Uterus (tissue), 4 donors: ENCODE results near the gene NRDC. TPM values are rescaled to one million over a fixed set of nuclear protein-coding genes. Genes with fewer than 3 reads are reported as not detected.

Source experiments
- DNase-seq, 2 donors: peaks; one replicate each; pipeline ENCODE4 v3.0.0-alpha.2; 2019 to 2020
- H3K27ac ChIP-seq, 2 donors: fragments of 200-600 bp; sonication (generic); 1 replicate in 1 of 2; 2 replicates in 1 of 2; pipeline ENCODE4 v1.5.1; 2016 to 2018
- H3K27me3 ChIP-seq, 2 donors: fragments of 200-600 bp; sonication (generic); one replicate each; pipeline ENCODE4 v1.5.1; 2018 to 2019; ENCODE audit warnings: control low read depth in 1 of 2
- H3K36me3 ChIP-seq, 2 donors: fragments of 200-600 bp; sonication (generic); one replicate each; pipeline ENCODE4 v1.5.1; 2019; ENCODE audit warnings: control low read depth in 1 of 2
- H3K4me1 ChIP-seq, 2 donors: fragments of 200-600 bp; sonication (generic); one replicate each; pipeline ENCODE4 v1.5.1; 2018 to 2019; ENCODE audit warnings: control low read depth in 1 of 2
- H3K4me3 ChIP-seq, 2 donors: fragments of 200-600 bp; sonication (generic); 1 replicate in 1 of 2; 2 replicates in 1 of 2; pipeline ENCODE4 v1.5.1; 2018 to 2019; ENCODE audit warnings: mild to moderate bottlenecking in 1 of 2
- H3K9me3 ChIP-seq, 2 donors: fragments of 200-600 bp; sonication (generic); one replicate each; pipeline ENCODE4 v1.5.1; 2019; ENCODE audit warnings: control low read depth in 1 of 2
- POLR2A ChIP-seq, 2 donors: fragments of 450-650 bp; IDR thresholded peaks; one replicate each; pipeline ENCODE4 v1.6.1; 2016; ENCODE audit warnings: antibody characterized with exemption in 2 of 2, mild to moderate bottlenecking in 1 of 2, moderate library complexity in 1 of 2
- intact Hi-C: fragments of 100-400 bp; cut with DNase I; formaldehyde crosslinking; loops from one replicate; pipeline ENCODE4 v1.15.1; 2023; ENCODE audit warnings: low total_unique reads
- total RNA-seq, 4 donors: library from RNA; depleted of rRNA in 3 of 4; stranded (reverse); fragments of >200 nt in 3 of 4; gene quantifications; one replicate each; pipeline versions ENCODE4 v1.1.0 to v1.2.4, GENCODE V29; 2014 to 2023
- TF ChIP-seq, protein P1 (sequence below), 4 experiments: fragments of 200-600 bp in 2 of 4; fragments of 450-650 bp in 2 of 4; sonication (generic) in 2 of 4; IDR thresholded peaks; one replicate each; pipeline ENCODE4 v1.5.1; 2016 to 2019; ENCODE audit warnings: antibody characterized with exemption in 4 of 4, mild to moderate bottlenecking in 2 of 4, moderate library complexity in 1 of 4
- donor health status: DM: yes; HTN: yes; CAD: no.

Gene NRDC
- total RNA-seq, 4 donors from 2014 or later, result 35.1 to 145 (median 75.6) TPM

GRCh38 chr1:51776408-51776807, 102.1 kb downstream of the NRDC start:
- intact Hi-C loops, result no loop called here
- Histone ChIP-seq H3K4me1 (no peaks in the 10 kb centered on the region), H3K9me3 (no peaks in the 10 kb centered on the region), H3K27me3 (no peaks in the 10 kb centered on the region), H3K27ac (no peak overlapping the region), H3K36me3 (no peaks in the 10 kb centered on the region), H3K4me3 (no peak overlapping the region)
- no peak for TF ChIP-seq POLR2A (IDR thresholded peaks at IDR 0.05)
- TF ChIP-seq, protein P1, sequence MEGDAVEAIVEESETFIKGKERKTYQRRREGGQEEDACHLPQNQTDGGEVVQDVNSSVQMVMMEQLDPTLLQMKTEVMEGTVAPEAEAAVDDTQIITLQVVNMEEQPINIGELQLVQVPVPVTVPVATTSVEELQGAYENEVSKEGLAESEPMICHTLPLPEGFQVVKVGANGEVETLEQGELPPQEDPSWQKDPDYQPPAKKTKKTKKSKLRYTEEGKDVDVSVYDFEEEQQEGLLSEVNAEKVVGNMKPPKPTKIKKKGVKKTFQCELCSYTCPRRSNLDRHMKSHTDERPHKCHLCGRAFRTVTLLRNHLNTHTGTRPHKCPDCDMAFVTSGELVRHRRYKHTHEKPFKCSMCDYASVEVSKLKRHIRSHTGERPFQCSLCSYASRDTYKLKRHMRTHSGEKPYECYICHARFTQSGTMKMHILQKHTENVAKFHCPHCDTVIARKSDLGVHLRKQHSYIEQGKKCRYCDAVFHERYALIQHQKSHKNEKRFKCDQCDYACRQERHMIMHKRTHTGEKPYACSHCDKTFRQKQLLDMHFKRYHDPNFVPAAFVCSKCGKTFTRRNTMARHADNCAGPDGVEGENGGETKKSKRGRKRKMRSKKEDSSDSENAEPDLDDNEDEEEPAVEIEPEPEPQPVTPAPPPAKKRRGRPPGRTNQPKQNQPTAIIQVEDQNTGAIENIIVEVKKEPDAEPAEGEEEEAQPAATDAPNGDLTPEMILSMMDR (IDR thresholded peaks at IDR 0.05), result no peak
- DNase-seq, result no peak

DNA sequence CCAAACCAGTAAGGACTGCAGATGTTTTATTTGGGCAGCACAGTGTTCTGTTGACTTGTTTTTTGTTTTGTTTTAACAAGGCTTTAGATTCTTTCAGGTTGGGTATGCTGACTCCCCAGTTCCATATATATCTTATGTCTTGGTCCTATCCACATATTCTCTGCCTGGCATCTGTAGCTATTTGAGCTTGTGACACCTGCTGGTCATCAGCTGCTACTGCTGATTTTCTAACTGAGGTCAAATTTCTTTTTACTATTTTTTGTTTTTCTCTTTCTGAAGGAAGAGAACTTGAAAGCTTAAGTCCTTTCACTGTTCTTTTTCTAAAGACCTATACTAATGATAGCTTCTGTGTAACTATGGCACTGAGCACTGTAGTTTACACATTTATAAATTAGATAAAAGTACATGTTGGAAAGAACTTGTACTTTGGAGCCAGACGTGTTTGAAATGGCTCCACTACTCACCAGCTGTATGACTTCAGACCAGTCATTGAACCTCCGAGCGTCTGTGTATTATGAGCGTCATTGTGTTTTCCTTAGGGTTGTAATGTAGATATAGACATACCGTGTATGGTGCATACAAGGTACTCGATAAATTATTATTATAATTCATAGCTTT, 109.4 kb downstream of the NRDC start:
- Histone ChIP-seq H3K36me3 (no peaks in the 10 kb centered on the region), H3K9me3 (no peaks in the 10 kb centered on the region), H3K4me3 (no peak overlapping the region), H3K27me3 (no peaks in the 10 kb centered on the region), H3K27ac (peak overlapping the region; percentile 46 to 64), H3K4me1 (no peaks in the 10 kb centered on the region)
- intact Hi-C loops, result no loop called here
- TF ChIP-seq, protein P1 (IDR thresholded peaks at IDR 0.05), result peak; percentile 83 to 90 (median 86)
- no peak for TF ChIP-seq POLR2A (IDR thresholded peaks at IDR 0.05)
- peak in 1 of 2 donors; percentile 41 for DNase-seq

DNA sequence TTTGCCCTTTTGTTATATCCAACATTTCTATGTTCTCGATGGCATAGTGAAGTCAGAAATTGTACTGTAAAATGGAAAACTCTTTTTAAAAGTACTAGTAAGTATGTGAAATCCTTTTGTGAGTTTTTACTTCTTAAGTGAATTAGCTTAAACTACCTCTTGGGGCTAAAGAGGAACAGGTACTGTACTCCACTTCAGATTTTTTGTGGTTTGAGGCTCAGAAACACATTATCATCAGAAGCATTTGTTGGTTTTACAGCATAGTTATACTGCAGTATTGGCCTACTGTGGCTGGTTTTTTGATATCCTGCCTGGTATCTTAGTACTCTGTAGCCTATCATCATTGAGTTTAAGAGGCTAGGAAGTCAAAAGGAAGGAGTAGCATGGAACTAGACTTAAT, 117.2 kb downstream of the NRDC start:
- Histone ChIP-seq H3K27ac (no peak overlapping the region), H3K4me1 (no peaks in the 10 kb centered on the region), H3K9me3 (no peaks in the 10 kb centered on the region), H3K27me3 (no peaks in the 10 kb centered on the region), H3K4me3 (no peak overlapping the region), H3K36me3 (no peaks in the 10 kb centered on the region)
- DNase-seq, result no peak
- TF ChIP-seq, protein P1 (IDR thresholded peaks at IDR 0.05), result no peak
- no peak for TF ChIP-seq POLR2A (IDR thresholded peaks at IDR 0.05)
- intact Hi-C loops, result no loop called here

DNA sequence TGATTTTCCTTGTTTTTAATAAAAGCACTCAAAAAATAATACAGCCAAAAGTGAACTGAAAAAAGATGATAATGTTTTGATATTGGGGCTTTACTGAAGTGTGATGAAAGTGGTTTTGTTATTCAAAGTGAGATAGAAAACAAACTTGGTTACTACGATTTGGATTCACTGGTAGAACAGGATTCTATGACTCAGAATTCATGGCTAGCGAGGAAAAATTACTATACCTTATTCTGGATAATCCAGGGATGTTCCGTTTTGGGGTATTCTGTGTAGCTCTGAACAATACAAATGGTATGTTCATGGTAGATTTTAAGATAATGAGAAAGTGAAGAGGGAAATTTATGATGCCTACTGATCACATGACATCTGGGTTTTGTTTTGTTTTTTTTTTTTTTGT, 117.7 kb downstream of the NRDC start:
- TF ChIP-seq, protein P1 (IDR thresholded peaks at IDR 0.05), result no peak
- no peak for TF ChIP-seq POLR2A (IDR thresholded peaks at IDR 0.05)
- Histone ChIP-seq H3K36me3 (no peaks in the 10 kb centered on the region), H3K9me3 (no peaks in the 10 kb centered on the region), H3K4me1 (no peaks in the 10 kb centered on the region), H3K27ac (no peak overlapping the region), H3K4me3 (no peak overlapping the region), H3K27me3 (no peaks in the 10 kb centered on the region)
- intact Hi-C loops, result no loop called here
- no peak for DNase-seq

- H3K27ac ChIP-seq, result peak overlapping the region in 1 of 2 donors; percentile 50
- intact Hi-C loops, result no loop called here
Observed at GRCh38 chr1:51758310-51758709, 120.2 kb downstream of the NRDC start.

More at GRCh38 chr1:51758310-51758709, 120.2 kb downstream of the NRDC start:
- DNase-seq, result no peak
- TF ChIP-seq, protein P1 (IDR thresholded peaks at IDR 0.05), result no peak
- TF ChIP-seq POLR2A (IDR thresholded peaks at IDR 0.05), result no peak
- Histone ChIP-seq H3K27me3 (no peaks in the 10 kb centered on the region), H3K9me3 (no peaks in the 10 kb centered on the region), H3K4me3 (no peak overlapping the region), H3K36me3 (no peaks in the 10 kb centered on the region), H3K4me1 (no peaks in the 10 kb centered on the region)
